Upper lobe of left lung (tissue), 6 donors: ENCODE data around the gene ACAP2. TPM values are rescaled to one million over a fixed set of nuclear protein-coding genes. Genes with fewer than 3 reads are reported as not detected.
A peak's percentile ranks its signal among the peaks of the same experiment; 100 is the strongest.
"Not testable (repeated sequence)": the region's sequence is repeated elsewhere in the genome, so short reads cannot be mapped to it uniquely, and the experiment has no call there.

ENCODE experiments used
- ATAC-seq, 2 donors: fragments of 200-7000 bp; cut with Tn5 transposase; one replicate each; pipeline ENCODE4 v1.9.1; 2022; ENCODE audit warnings: mild to moderate bottlenecking in 2 of 2, moderate library complexity in 2 of 2; ENCODE audit not compliant: low FRiP score in 2 of 2
- DNase-seq, 2 donors: peaks; one replicate each; pipeline ENCODE4 v3.0.0-alpha.2; 2019 to 2020
- H3K27ac ChIP-seq, 4 donors: fragments of 200-600 bp; sonication (generic); one replicate each; pipeline ENCODE4 v1.5.1; 2016 to 2019
- H3K27me3 ChIP-seq, 4 donors: fragments of 200-600 bp; sonication (generic); one replicate each; pipeline ENCODE4 v1.5.1; 2017 to 2019
- H3K36me3 ChIP-seq, 4 donors: fragments of 200-600 bp; sonication (generic); one replicate each; pipeline ENCODE4 v1.5.1; 2016 to 2019
- H3K4me1 ChIP-seq, 4 donors: fragments of 200-600 bp; sonication (generic); one replicate each; pipeline ENCODE4 v1.5.1; 2018 to 2019
- H3K4me3 ChIP-seq, 4 donors: fragments of 200-600 bp; sonication (generic); one replicate each; pipeline ENCODE4 v1.5.1; 2017 to 2019; ENCODE audit warnings: mild to moderate bottlenecking in 2 of 4, moderate library complexity in 1 of 4
- H3K9me3 ChIP-seq, 4 donors: fragments of 200-600 bp; sonication (generic); one replicate each; pipeline ENCODE4 v1.5.1; 2018 to 2019
- CTCF ChIP-seq, 6 experiments: fragments of 450-650 bp in 4 of 6; fragments of 200-600 bp in 2 of 6; sonication (generic) in 2 of 6; IDR thresholded peaks; one replicate each; pipeline ENCODE4 v1.5.1; 2016 to 2019; ENCODE audit warnings: antibody characterized with exemption in 6 of 6
- EP300 ChIP-seq, 4 donors: sonication (generic); formaldehyde crosslinking; IDR thresholded peaks; one replicate each; pipeline ENCODE4 v1.5.1; 2017; ENCODE audit warnings: antibody characterized with exemption in 4 of 4, control low read depth in 2 of 4
- POLR2A ChIP-seq, 4 donors: fragments of 450-650 bp; IDR thresholded peaks; one replicate each; pipeline ENCODE4 v1.5.1; 2016 to 2017; ENCODE audit warnings: antibody characterized with exemption in 4 of 4, mild to moderate bottlenecking in 2 of 4
- POLR2AphosphoS5 ChIP-seq, 2 donors: sonication (generic); formaldehyde crosslinking; IDR thresholded peaks; one replicate each; pipeline ENCODE4 v1.5.1; 2017; ENCODE audit warnings: antibody characterized with exemption in 2 of 2
- WGBS, 2 donors: methylation state at CpG; one replicate each; pipeline ENCODE4 v1.1.5; 2017 to 2018; 5-methylcytosine and 5-hydroxymethylcytosine counted together
- total RNA-seq, 6 donors: library from RNA; depleted of rRNA in 4 of 6; stranded (reverse); fragments of >200 nt in 4 of 6; gene quantifications; one replicate each; pipeline versions ENCODE4 v1.1.0 to v1.2.1, GENCODE V29; 2016 to 2021
- donor health status: DM: no; HTN: no; CAD: no; lungs with moderate emphysema.
- donor health status: DM: no; HTN: yes; CAD: no; lungs with severe emphysema.

Gene ACAP2
- total RNA-seq, 6 donors from 2014 or later, result 30.6 to 75.2 (median 52.3) TPM

- Histone ChIP-seq H3K27me3 (no peaks in the 10 kb centered on the region), H3K36me3 (no peaks in the 10 kb centered on the region), H3K27ac (no peak overlapping the region), H3K4me1 (peaks cover 19 to 27% (median 22%) of the 10 kb centered on the region in 4 donors), H3K4me3 (no peak overlapping the region), H3K9me3 (peaks cover 0 to 3% (median 0%) of the 10 kb centered on the region in 4 donors)
- 97 to 98% methylated on average over 9 of the region's 10 CpGs for WGBS, 2 donors
- TF ChIP-seq EP300 (IDR thresholded peaks at IDR 0.05) (no peak), POLR2AphosphoS5 (IDR thresholded peaks at IDR 0.05) (no peak)
- ATAC-seq, result no peak
- DNase-seq, result peak in 1 of 2 donors; percentile 6
These were observed 205.8 kb downstream of the ACAP2 start for GRCh38 chr3:195236801-195237570.

GRCh38 chr3:195236076-195236798 is 206.6 kb downstream of the ACAP2 start:
- DNase-seq (peak in 1 of 2 donors; percentile 4), ATAC-seq (no peak)
- no peaks in the 10 kb centered on the region for H3K36me3 ChIP-seq
- no peaks in the 10 kb centered on the region for H3K27me3 ChIP-seq
- no peak overlapping the region for H3K27ac ChIP-seq
- H3K9me3 ChIP-seq, result peaks cover 0 to 3% (median 0%) of the 10 kb centered on the region in 4 donors
- TF ChIP-seq CTCF (IDR thresholded peaks at IDR 0.05) (no peak), POLR2A (IDR thresholded peaks at IDR 0.05) (no peak), EP300 (IDR thresholded peaks at IDR 0.05) (no peak), POLR2AphosphoS5 (IDR thresholded peaks at IDR 0.05) (no peak)
- peaks cover 19 to 27% (median 22%) of the 10 kb centered on the region in 4 donors for H3K4me1 ChIP-seq
- WGBS, 2 donors, result 92 to 98% methylated on average over 5 of the region's 5 CpGs
- H3K4me3 ChIP-seq, result no peak overlapping the region

GRCh38 chr3:195230244-195230643 is 212.6 kb downstream of the ACAP2 start:
- ATAC-seq (no peak), DNase-seq (no peak)
- Histone ChIP-seq H3K4me1 (no peaks in the 10 kb centered on the region), H3K27ac (no peak overlapping the region), H3K36me3 (no peaks in the 10 kb centered on the region), H3K4me3 (no peak overlapping the region), H3K27me3 (no peaks in the 10 kb centered on the region), H3K9me3 (no peaks in the 10 kb centered on the region)
- TF ChIP-seq EP300 (IDR thresholded peaks at IDR 0.05) (no peak), POLR2AphosphoS5 (IDR thresholded peaks at IDR 0.05) (no peak), POLR2A (IDR thresholded peaks at IDR 0.05) (no peak), CTCF (IDR thresholded peaks at IDR 0.05) (no peak)
- 100% methylated on average over 1 of the region's 1 CpG for WGBS, 2 donors

GRCh38 chr3:195228886-195229285 is 213.9 kb downstream of the ACAP2 start:
- not testable (repeated sequence) for H3K4me1 ChIP-seq, DNase-seq

GRCh38 chr3:195227871-195228270 is 214.9 kb downstream of the ACAP2 start:
- peak in 1 of 2 donors; percentile 19 for DNase-seq
- H3K9me3 ChIP-seq, result no peaks in the 10 kb centered on the region
- 84 to 86% methylated on average over 6 of the region's 6 CpGs for WGBS, 2 donors
- TF ChIP-seq EP300 (IDR thresholded peaks at IDR 0.05) (no peak), POLR2AphosphoS5 (IDR thresholded peaks at IDR 0.05) (no peak), CTCF (IDR thresholded peaks at IDR 0.05) (no peak), POLR2A (IDR thresholded peaks at IDR 0.05) (no peak)
- H3K27me3 ChIP-seq, result no peaks in the 10 kb centered on the region
- no peak for ATAC-seq
- H3K27ac ChIP-seq, result no peak overlapping the region
- H3K4me1 ChIP-seq, result peaks cover 9 to 15% (median 13%) of the 10 kb centered on the region in 4 donors
- no peaks in the 10 kb centered on the region for H3K36me3 ChIP-seq
- no peak overlapping the region for H3K4me3 ChIP-seq

More at GRCh38 chr3:195228886-195229285, 213.9 kb downstream of the ACAP2 start:
- H3K9me3 ChIP-seq, ATAC-seq, H3K27ac ChIP-seq, H3K4me3 ChIP-seq, H3K27me3 ChIP-seq, H3K36me3 ChIP-seq: not testable (repeated sequence)
- 98% methylated on average over 5 of the region's 5 CpGs for WGBS, 2 donors
